Endodermal cell (in vitro differentiated cells): ENCODE results near the gene PDLIM5. TPM values are rescaled to one million over a fixed set of nuclear protein-coding genes. Genes with fewer than 3 reads are reported as not detected.

Experiments
- DNase-seq: peaks from one replicate; pipeline ENCODE4 v3.0.0-alpha.2; 2017
- H3K27ac ChIP-seq: 2 replicates; pipeline ENCODE4 v1.5.1; 2013; ENCODE audit warnings: mild to moderate bottlenecking, low read depth, low read length, moderate library complexity
- H3K27me3 ChIP-seq: 2 replicates; pipeline ENCODE4 v1.6.1; 2013; ENCODE audit warnings: mild to moderate bottlenecking, low read length, moderate library complexity; ENCODE audit not compliant: insufficient read depth, control insufficient read depth, poor library complexity, severe bottlenecking
- H3K36me3 ChIP-seq: 2 replicates; pipeline ENCODE4 v1.7.0; 2013; ENCODE audit warnings: mild to moderate bottlenecking, low read length, moderate library complexity; ENCODE audit not compliant: control insufficient read depth, insufficient read depth
- H3K4me1 ChIP-seq: one replicate; pipeline ENCODE4 v1.7.0; 2013; ENCODE audit warnings: low read length; ENCODE audit not compliant: control insufficient read depth, insufficient read depth
- H3K4me3 ChIP-seq: 2 replicates; pipeline ENCODE4 v1.5.1; 2013; ENCODE audit warnings: mild to moderate bottlenecking, low read length, moderate library complexity
- H3K9ac ChIP-seq: 2 replicates; pipeline ENCODE4 v1.6.1; 2013; ENCODE audit warnings: mild to moderate bottlenecking, low read length, moderate library complexity; ENCODE audit not compliant: poor library complexity, severe bottlenecking; ENCODE audit errors: extremely low read depth
- H3K9me3 ChIP-seq: 2 replicates; pipeline ENCODE4 v1.6.1; 2013; ENCODE audit warnings: mild to moderate bottlenecking, low read length, moderate library complexity; ENCODE audit not compliant: control insufficient read depth
- H3K27ac Mint-ChIP-seq: 2 replicates; pipeline ENCODE4 v1.8.0; 2020; ENCODE audit warnings: mixed read lengths
- H3K27me3 Mint-ChIP-seq: 2 replicates; pipeline ENCODE4 v1.8.0; 2021; ENCODE audit warnings: mild to moderate bottlenecking, mixed read lengths; ENCODE audit not compliant: insufficient read depth
- H3K36me3 Mint-ChIP-seq: 2 replicates; pipeline ENCODE4 v1.8.0; 2020; ENCODE audit warnings: low read depth, mixed read lengths
- H3K4me1 Mint-ChIP-seq: 2 replicates; pipeline ENCODE4 v1.8.0; 2020; ENCODE audit warnings: mixed read lengths
- H3K4me3 Mint-ChIP-seq: 2 replicates; pipeline ENCODE4 v1.8.0; 2020; ENCODE audit warnings: mild to moderate bottlenecking, moderate library complexity, mixed read lengths
- H3K9me3 Mint-ChIP-seq: 2 replicates; pipeline ENCODE4 v1.8.0; 2020; ENCODE audit warnings: mild to moderate bottlenecking, mixed read lengths
- CTCF ChIP-seq: fragments of 200-600 bp; sonication (generic); conservative IDR thresholded peaks from 2 replicates; pipeline ENCODE4 v1.5.0; 2021; ENCODE audit warnings: antibody characterized with exemption, mild to moderate bottlenecking
- WGBS, 2 experiments: methylation state at CpG; one replicate each; pipeline versions ENCODE4 v1.1.5 to v1.1.7; 2013; ENCODE audit warnings: missing lambda C conversion rate in 2 of 2, mixed read lengths in 1 of 2; ENCODE audit not compliant: insufficient coverage in 1 of 2, insufficient read length in 1 of 2; 5-methylcytosine and 5-hydroxymethylcytosine counted together
- total RNA-seq, 2 donors: library from RNA; stranded (reverse); fragmentation: NEBNext Ultra II Directional in 1 of 2; extraction: Animal tissue kit (Norgen Biotek cat#: 25700) in 1 of 2; gene quantifications; 2 replicates in 1 of 2; 3 replicates in 1 of 2; pipeline ENCODE4 v1.2.1, GENCODE V29; 2021

PDLIM5 gene
- total RNA-seq, 2 donors from 2014 or later: 91.0 to 149 TPM

- Histone ChIP-seq H3K9ac (no peak overlapping the region), H3K36me3 (no peaks in the 10 kb centered on the region), H3K9me3 (no peaks in the 10 kb centered on the region), H3K27me3 (no peaks in the 10 kb centered on the region), H3K27ac (no peak overlapping the region), H3K4me3 (no peak overlapping the region), H3K4me1 (no peaks in the 10 kb centered on the region)
- Mint-ChIP-seq H3K4me3 (no peak overlapping the region), H3K9me3 (no peaks in the 10 kb centered on the region), H3K27me3 (no peaks in the 10 kb centered on the region), H3K4me1 (no peaks in the 10 kb centered on the region), H3K27ac (no peak overlapping the region), H3K36me3 (no peaks in the 10 kb centered on the region)
- 89% methylated on average over 1 to 5 of the region's 5 CpGs for WGBS, 2 experiments
- no peak for DNase-seq
- TF ChIP-seq CTCF: no peak
These were observed 259.9 kb downstream of the PDLIM5 start for GRCh38 chr4:94711635-94712034.

- 86 to 100% methylated on average over 1 to 4 of the region's 5 CpGs for WGBS, 2 experiments
- no peak for DNase-seq
- Mint-ChIP-seq H3K36me3 (no peaks in the 10 kb centered on the region), H3K9me3 (peaks cover 2% of the 10 kb centered on the region), H3K27me3 (no peaks in the 10 kb centered on the region), H3K27ac (no peak overlapping the region), H3K4me1 (no peaks in the 10 kb centered on the region), H3K4me3 (no peak overlapping the region)
- Histone ChIP-seq H3K9ac (no peak overlapping the region), H3K27ac (no peak overlapping the region), H3K27me3 (no peaks in the 10 kb centered on the region), H3K36me3 (no peaks in the 10 kb centered on the region), H3K4me1 (no peaks in the 10 kb centered on the region), H3K4me3 (no peak overlapping the region), H3K9me3 (no peaks in the 10 kb centered on the region)
- no peak for TF ChIP-seq CTCF
These were observed 262.8 kb downstream of the PDLIM5 start for GRCh38 chr4:94714365-94715160.

- DNase-seq: no peak
- no peaks in the 10 kb centered on the region for H3K36me3 ChIP-seq
- H3K27me3 Mint-ChIP-seq: no peaks in the 10 kb centered on the region
These were observed 264.0 kb downstream of the PDLIM5 start for GRCh38 chr4:94715726-94716125.

More at GRCh38 chr4:94715726-94716125, 264.0 kb downstream of the PDLIM5 start:
- Histone ChIP-seq H3K9ac (no peak overlapping the region), H3K4me3 (no peak overlapping the region), H3K9me3 (no peaks in the 10 kb centered on the region), H3K27me3 (no peaks in the 10 kb centered on the region), H3K4me1 (no peaks in the 10 kb centered on the region), H3K27ac (no peak overlapping the region)
- H3K36me3 Mint-ChIP-seq: no peaks in the 10 kb centered on the region
- H3K27ac Mint-ChIP-seq: no peak overlapping the region
- H3K4me3 Mint-ChIP-seq: no peak overlapping the region
- H3K4me1 Mint-ChIP-seq: no peaks in the 10 kb centered on the region
- no peak for TF ChIP-seq CTCF
- peaks cover 2% of the 10 kb centered on the region for H3K9me3 Mint-ChIP-seq
- 88 to 96% methylated on average over 6 of the region's 6 CpGs for WGBS, 2 experiments

Other genes with a start within 250 kb of the PDLIM5 start
- 10 to 100 TPM; 67.1 to 85.5 TPM for gene SMARCAD1, start 244.1 kb upstream of the PDLIM5 start, total RNA-seq
- not detected for gene HPGDS, start 109.1 kb upstream of the PDLIM5 start, total RNA-seq